ENCODE results near the gene CCDC38.
"Not testable (repeated sequence)": the region's sequence is repeated elsewhere in the genome, so short reads cannot be mapped to it uniquely, and the experiment has no call there.

The CCDC38 gene

DNA sequence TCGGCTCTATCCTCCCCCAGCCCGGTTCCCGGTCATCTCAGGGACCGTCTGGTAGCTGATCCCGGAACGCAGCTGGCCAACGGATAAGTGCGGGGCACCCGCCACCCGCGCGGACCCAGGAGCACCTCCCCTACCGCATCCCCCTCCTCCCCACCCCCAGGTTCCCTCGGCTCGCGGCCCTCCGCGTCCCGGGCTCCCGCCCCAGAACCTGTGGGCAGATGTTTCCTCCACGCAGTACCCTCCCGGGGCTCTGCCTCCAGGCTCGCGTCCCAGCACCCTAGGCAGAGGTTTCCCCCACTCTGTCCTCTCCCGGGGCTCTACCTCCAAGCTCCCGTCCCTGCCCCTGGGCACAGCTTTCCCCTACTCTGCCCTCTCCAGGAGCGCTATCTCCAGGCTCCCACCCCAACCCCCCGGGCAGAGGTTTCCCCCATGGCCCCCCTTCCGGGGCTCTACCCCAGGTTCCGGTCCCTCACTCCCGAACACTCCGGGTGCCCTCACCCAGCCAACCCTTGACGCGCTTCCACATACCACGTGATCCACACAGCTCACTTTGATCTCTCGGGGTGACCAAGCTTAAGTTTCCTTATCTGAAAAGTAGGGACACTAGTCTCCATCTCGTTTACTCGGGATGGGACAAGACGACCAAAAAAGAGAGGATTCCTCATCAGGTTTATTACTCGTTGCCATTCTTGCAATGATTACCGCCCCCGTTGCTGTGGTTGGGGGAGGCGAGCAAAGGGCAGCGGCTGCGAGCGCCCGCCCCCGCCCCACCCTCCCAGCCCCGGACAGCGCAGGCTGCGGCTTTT lies at the start of gene CCDC38:
TSS of gene CCDC38 (minus strand) at position 91 of the 806 bp plus-strand sequence. CDS start 6,105 bp downstream, outside the sequence.
- peak; percentile 76 for DNase-seq (ENCODE audit: low spot score)

DNA sequence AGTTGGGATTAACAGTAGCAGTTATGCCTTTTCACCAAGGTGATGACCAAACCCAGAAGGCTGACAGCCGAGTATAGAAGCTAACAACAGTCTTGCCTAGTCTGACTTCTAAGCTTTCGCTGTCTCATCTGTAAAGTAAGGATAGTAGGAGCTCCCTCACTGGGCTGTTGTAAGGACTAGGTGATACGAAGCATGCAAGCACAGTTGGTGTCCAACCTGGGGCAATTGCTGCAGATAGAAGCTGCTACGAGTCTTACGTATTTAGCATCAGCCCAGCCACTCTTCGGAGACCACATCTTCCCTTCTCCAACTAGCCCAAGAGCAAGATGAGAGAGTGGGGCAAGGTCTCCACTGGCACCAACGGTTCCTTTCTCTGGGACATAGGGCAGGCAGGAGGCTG lies 47.7 kb upstream of the CCDC38 start:
- no peak for DNase-seq (ENCODE audit: low spot score)

DNA sequence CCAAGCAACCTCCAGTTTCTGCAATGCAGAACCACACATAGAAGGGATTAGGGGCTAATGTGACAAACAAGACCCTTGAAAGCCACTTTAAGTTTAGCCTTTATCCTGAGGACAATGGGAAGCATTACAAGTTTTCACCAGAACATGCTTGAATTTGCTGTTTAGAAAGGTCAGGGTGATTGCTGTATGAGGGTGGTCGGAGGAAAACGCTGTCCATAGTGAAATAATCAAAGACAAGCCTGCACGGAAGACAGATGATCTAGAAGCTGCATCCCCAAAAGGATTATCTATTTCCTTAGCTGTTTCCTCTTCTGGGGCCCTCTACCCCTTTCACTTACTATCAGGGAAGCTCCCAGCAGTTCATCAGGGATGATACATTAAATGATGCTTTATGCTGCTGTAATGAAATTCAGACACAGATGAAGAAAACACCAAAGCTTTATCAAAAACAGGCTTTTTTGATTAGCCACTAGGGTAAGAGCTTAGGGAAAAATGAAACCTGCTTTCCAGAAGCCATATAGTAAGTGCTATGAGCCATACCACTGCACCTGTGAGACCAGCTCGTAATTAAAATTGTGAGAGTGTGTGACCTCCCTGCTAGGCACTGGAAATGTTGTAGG lies 47.2 kb upstream of the CCDC38 start:
- DNase-seq (ENCODE audit: low spot score) = no peak

DNA sequence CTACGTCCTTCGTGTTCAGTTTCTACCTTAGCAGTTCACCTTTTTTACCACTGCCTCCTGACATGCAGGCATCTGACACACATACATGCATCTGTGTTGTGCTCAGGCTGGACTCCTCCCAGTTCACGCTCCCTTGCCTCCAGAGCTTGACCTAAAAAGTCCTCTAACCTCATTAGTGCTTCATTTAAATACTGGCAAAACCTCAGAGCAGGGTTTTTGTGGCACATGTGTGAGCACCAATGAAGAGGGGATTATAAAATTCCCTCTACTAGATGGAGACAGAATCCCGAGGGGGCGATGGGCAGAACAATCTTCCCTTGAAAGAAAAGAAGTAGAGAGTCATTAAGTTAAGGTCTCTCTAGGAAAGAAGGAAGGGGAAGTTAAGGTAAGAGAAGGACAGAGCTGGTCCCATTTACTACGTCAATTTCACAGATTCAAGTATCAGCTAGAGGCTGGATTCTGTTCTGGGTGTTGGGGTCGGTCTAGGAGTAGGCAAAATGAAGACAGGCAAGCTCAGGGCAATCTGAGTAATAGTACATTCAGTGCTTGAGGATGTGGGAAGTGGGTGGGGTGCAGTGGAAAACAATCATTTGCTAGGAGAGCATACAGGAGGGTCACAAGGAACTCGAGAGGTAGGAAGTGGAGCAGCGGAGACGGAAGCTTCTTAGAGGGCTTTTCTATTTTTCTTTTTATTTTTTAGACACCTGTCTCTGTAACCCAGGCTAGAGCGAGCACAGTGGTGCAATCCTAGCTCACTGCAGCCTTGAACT lies 46.3 kb upstream of the CCDC38 start:
- DNase-seq (ENCODE audit: low spot score) = no peak

DNA sequence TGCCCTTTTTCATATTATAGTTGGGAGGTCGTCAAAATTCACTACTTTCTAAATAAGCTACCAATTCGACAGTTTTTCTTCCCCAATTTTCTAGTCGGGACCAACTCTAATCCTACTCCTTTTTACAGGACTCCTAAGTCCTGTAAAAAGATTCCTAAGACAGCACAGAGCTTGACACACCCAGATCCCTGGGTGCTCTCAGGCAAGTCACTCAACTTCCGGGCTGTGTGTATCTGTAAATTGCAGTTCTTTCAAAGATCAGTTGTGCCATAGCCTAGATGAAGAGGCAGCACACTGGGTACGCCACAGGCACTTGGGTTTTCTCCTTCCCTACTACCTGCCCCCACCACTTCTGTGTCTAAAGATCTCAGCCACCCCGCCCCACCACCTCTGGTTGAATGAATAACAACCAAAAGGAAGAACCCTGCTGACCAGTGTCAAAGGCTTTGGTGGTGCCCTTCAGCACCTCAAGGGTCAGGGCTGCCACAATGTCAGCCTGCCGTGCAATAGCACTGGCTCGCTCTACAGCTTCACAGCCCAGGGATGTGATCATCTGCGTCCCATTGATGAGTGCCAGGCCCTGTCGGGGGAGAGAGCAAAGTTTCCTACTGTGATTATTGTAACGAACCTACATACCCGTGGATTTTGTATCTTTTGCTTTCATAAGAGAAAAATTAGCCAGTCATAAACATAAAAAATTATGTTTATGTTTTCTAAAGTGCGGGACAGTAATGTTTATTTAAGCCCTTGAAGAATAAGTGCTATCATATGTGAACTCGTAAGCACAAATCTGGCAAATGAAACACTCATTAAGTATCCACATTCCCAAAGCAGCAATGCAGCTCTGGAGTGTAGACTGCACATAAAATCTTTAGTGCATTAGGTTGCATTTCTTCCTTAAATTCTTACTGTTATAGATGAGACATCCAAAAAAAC lies 44.5 kb upstream of the CCDC38 start:
- no peak for DNase-seq (ENCODE audit: low spot score)

DNA sequence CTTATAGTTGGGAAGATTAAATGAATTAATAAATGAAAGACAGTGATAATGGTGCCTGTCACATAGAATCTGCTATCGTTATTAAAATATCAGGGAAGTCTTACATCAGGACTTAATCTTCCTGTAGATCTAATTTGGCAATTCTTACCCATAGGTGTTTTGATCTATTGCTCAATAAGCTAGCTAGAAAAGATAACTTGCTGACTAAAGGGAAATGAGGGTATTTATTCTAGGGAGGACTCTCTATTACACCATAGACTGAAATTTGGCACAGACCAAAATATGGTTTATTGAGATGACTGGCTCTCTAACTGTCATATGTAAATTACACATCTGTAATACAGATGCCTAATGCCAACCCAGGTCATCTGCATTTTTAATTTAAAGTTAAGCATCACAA lies 42.3 kb upstream of the CCDC38 start:
- DNase-seq (ENCODE audit: low spot score) = no peak

DNA sequence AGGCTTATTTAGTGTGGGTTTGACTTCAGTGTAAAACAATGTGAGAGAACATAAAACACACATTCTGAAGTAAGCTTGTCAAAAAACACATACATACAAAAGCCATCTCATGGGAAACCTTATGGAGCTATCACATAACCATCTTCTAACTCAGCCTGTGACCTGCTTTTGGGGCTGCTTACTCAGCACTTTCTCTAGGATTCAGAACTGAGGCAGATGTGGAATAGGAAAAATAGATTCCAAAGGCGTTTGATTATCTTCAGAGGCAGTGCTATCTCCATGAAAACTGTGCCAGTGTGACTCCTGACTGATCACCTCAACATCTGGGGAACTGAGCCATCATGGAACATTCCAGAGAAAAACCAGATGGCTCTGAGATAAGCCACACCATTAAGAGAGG lies 40.2 kb upstream of the CCDC38 start:
- DNase-seq (ENCODE audit: low spot score) = no peak

DNA sequence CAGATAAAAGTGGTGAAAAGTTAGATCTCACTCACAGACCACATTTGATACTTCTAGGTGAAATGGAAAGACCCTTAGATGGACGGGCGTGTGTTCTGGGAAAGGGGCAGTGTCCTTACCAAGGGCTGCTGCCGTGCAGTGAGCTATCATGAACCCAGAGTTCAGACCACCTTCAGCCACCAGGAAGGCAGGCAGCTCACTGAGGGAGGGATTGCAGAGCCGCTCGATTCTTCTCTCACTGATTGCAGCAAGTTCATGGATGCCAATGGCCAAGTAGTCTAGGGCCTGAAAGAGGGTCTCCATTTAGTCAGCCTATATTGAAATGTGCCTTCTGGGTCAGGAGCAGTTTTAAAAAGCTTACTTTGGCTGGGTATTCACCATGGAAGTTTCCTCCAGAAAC lies 38.0 kb upstream of the CCDC38 start:
- no peak for DNase-seq (ENCODE audit: low spot score)

DNA sequence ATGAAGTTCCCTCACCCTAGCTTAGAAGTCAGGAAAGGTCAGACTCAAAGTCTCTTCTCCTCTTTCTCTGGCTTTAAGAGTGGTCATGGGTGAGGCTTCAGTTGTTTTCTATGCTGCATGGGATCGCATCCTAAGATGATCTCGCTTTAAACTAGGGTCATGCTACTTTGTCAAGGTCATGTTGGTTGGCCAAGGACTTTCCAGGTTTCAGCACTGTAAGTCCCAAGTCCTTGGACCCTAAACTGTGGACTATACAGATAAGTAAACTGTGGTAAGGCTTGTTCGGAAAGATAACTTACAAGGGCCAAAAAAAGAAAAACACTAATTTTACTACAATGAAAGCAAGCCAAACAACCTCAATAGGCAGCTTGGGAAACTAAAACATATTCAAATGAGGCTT lies 36.4 kb upstream of the CCDC38 start:
- no peak for DNase-seq (ENCODE audit: low spot score)

DNA sequence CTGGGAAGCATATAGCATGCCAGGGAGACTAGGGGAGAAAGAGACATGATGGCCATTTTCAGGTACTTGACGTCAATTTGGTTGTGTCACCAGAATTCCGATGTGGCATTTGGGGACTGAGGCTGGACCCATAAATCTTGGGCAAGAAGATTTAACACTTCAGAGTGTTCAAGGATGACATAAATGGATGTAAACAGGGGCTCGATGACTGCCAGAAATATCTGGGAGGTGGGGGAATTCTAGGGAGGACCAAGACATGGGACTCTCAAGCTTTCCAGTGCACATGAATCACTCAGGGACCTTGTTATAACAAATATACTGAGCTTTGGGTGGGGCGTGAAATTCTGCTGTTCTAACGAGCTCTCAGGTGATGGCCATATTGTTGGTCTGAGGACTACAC lies 35.9 kb upstream of the CCDC38 start:
- DNase-seq (ENCODE audit: low spot score) = no peak

DNA sequence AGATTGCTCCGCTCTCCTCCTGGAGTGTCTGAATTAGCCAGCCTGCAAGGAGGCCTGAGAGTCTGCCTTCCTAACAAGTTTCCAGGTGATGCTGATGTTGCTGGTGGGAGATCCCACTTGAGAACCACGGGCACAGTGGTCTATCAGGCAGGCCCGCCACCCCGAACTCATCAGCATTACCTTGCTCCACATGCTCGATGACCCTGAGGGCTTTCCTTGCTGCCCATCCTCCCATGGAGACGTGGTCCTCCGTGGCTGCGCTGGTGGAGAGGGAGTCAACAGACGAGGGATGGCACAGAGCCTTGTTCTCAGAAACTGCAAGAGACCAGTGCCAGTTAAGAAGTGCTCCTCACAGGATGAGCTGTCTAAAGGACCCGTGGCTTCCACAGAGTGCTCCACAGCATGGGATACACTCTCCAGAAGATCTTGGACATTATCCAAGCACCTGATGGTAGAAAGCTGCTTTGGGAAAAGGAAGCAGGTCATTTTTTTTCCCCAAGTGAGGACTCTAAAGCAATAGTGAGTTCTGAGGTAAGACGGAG lies 35.4 kb upstream of the CCDC38 start:
- no peak for DNase-seq (ENCODE audit: low spot score)

DNA sequence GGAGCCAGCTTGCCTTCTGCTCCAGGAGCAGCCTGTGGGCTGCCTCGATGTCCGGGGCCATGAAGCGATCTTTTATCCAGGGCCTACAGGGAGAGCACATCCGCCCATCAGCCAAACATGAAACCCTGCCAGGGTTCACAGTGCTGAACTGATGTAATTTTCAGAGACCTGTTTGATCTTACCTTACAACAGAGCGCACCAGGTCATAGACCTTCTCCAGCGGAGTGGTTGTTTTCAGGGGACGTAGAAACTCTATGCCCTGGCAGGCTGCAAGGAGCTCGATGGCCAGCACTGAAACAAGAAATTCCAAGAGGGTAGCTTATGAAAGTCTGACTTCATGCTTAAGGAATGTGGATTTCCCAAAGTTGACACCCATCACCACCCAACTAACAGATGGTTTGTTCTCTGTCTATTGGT lies 34.0 kb upstream of the CCDC38 start:
- DNase-seq (ENCODE audit: low spot score) = no peak

DNA sequence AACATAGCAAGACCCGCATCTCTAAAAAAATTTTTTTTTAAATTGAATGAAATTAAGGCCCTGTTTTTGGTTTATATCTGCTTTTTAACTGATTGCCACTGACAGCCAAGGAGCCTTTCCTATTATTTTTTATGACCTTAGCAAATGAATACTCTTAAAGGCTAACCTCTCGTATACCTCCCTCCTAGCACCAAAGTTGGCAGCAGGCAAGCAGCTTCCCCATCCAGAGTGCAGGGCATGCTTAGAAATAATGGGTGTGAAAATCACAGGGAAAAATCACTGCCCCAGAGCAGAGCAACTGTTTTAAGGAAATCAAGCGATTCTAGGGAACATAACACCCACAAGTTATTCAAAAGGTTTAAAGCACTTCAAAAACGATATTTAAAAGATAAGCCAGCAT lies 33.1 kb upstream of the CCDC38 start:
- DNase-seq (ENCODE audit: low spot score) = no peak

DNA sequence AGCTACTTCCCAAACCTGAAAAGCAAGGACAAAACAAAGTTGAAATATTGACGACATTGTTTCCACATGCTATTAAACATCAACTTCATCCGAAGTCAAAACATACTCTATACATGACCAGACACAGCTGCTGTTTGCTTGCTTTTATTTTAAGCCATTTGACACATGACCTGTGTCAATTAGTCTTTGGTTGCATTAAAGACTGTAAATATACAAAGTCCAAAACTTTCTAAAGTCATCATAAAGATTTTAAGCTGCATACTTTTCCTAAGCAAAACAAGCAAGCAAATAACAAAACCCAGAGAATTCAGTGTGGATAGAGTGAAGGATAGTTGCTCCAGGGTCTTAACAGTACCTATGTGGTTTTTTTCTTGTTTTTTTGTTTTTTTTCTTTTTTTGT lies 31.9 kb upstream of the CCDC38 start:
- no peak for DNase-seq (ENCODE audit: low spot score)

DNA sequence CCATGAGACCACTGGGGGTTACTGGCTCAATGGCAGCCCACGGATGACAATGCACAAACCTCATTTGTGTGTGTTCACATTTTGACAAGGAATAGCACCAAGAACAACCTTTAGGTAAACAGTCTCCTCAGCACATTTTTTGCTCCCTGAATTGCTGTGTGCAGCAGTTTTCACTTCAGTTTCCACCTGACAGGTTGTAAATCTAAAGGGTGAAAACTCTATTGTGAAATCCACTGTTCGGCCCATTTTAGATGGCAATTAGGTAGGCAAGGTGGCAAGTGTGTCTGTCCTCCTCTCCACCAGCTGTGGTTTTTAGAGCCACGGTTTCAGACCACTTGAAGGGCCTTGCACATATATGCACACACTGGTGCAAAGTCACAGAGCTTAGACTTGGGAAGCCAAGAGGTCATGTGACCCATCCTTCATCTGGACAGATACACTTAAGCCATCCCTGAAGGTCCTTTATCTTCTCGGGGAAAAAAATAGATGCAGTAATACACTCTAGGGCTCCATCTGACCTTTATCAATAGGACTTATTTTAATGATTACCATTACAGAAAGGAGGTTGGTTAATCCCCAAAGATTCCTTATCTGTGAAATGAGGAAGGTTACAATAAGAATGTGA lies 30.5 kb upstream of the CCDC38 start:
- DNase-seq (ENCODE audit: low spot score) = no peak

DNA sequence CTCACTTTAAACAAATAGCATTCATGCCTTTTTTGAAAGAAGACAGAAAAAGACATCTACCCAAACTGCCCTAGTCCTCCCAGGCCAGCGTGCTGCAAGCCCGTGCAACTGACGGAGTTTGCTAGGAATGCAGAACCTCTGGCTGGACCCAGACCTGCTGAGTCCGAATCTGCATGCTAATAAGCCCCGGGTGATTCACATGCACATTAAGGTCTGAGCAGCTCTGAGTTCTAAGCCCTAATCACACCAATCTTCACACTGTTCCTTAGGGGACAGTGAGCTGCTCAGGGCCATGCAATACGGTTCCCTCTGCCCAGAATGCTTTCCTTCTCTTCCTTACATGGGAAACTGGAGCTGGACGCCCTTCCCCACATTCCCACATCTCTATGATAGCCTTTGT lies 28.5 kb upstream of the CCDC38 start:
- DNase-seq (ENCODE audit: low spot score) = no peak

DNA sequence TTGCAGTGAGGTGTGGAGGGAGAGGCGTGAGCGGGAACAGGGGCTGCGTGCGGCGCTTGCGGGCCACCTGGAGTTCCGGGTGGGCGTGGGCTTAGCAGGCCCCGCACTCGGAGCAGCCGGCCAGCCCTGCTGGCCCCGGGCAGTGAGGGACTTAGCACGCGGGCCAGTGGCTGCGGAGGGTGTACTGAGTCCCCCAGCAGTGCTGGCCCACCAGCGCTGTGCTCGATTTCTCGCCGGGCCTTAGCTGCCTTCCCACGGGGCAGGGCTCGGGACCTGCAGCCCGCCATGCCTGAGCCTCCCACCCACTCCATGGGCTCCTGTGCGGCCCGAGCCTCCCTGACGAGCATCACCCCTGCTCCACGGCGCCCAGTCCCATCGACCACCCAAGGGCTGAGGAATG lies 26.7 kb upstream of the CCDC38 start:
- DNase-seq (ENCODE audit: low spot score) = not testable (repeated sequence)

DNA sequence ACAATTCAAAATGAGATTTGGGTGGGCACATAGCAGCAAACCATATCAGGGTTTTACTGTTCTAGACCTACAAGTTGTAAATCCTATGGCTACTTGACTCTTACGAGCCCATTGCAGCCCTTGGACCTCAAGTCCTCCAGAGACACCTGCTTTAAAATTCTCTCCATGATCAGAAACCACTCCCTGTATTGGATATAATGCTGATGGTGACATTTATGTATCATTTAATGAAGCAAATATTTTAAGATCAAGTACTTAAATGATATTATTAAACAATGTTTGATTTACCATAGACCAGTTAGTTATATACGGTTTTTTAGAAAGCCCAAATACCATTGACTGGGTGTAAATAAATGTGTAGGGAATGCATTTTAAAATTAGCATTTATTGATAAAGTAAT lies 24.9 kb upstream of the CCDC38 start:
- DNase-seq (ENCODE audit: low spot score) = no peak

DNA sequence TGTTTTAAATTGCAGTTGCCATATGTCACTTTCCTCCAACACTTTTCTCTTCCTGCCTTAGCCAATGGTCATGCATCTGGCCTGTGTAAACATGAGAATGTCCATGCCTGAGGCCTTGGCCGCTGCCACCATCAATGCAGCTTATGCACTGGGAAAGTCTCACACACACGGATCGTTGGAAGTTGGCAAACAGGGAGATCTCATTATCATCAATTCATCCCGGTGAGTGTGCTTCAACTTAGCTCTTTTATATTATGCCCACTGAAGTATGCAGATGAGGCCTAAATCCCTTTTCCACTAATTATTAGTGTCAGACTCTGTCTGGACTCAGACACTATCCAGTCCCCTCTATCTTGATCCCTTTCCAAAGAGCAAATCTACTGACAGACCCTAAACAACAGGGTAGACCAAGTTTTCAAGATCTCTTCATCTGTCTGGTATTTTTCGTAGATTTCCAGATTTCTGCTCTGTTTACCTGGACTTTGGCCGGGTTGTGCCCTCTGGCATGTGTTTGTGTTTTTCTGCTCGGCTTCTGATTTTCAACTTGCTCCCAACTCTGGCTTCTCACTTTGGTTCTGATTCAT lies 24.0 kb upstream of the CCDC38 start:
- no peak for DNase-seq (ENCODE audit: low spot score)

DNA sequence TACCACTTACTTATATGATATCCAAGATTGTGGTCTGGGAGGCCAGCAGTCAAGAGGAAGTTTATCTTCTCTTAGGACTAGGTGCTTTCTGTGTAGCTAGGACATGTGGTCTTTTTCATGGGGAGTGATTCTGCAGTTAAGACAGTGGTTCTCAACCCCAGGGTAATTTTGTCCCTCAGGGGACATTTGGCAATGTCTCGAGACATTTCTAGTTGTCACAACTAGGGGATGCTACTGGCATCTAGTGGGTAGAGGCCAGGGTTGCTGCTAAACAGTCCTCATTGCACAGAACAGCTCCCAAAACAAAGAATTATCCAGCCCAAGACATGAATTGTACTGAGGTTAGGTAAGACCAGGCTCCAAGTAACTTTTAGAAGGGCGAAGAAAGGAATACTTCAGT lies 20.7 kb upstream of the CCDC38 start:
- DNase-seq (ENCODE audit: low spot score) = no peak

DNA sequence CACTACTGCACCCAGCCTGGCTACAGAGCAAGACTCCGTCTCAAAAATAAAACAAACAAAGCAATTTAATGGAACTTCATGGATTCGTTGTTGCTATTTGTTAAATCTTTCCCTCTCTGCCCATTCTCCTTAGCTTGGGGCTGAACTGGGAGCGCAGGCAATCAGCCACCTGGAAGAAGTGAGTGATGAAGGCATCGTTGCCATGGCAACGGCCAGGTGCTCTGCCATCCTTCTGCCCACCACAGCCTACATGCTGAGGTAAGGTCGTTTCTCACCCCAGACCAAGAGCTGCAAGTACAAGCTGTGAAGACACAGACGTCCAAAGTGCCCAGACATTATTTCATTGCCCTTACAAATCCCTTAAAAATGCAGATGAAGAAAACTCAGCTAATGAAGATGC lies 19.8 kb upstream of the CCDC38 start:
- DNase-seq (ENCODE audit: low spot score) = no peak
